HepG2 (cell line): ENCODE results near the gene IFNA8. TPM values are rescaled to one million over a fixed set of nuclear protein-coding genes. Genes with fewer than 3 reads are reported as not detected.

Experiments
- ATAC-seq: fragments of 200-7000 bp; cut with Tn5 transposase; 3 replicates; pipeline ENCODE4 v1.9.1; 2020; ENCODE audit warnings: mild to moderate bottlenecking, moderate library complexity
- BruUV-seq: library from RNA; stranded (reverse); fragments of 400-500 nt; replicated peaks from 2 replicates; lab custom pipeline; 2021; lab: Mats Ljungman, UMichigan
- CTCF ChIA-PET: fragments of 300-600 bp; formaldehyde crosslinking; extraction: SDS; loops from one replicate; lab custom pipeline; 2021; ENCODE audit warnings: low total read pairs, inconsistent platforms, low intra/inter-chr PET ratio; lab: Yijun Ruan, JAX
- POLR2A ChIA-PET: fragments of 350-600 bp; sonication (Branson Sonifier 250); formaldehyde crosslinking; loops from one replicate; lab custom pipeline; 2020; ENCODE audit warnings: antibody characterized with exemption, inconsistent platforms; lab: Yijun Ruan, JAX
- DNase-seq: peaks from one replicate; pipeline ENCODE4 v3.0.0-alpha.2; 2015; ENCODE audit warnings: low spot score
- FAIRE-seq: peaks from 3 replicates; lab custom pipeline; 2011; peaks lifted over from hg19 to GRCh38; lab: Jason Lieb, UNC
- H2AFZ ChIP-seq: one replicate; pipeline ENCODE4 v1.6.1; 2011; ENCODE audit warnings: low read length, inconsistent platforms
- H3K27ac ChIP-seq: fragments of 300-600 bp; 3 replicates; pipeline ENCODE4 v1.8.0; 2011; ENCODE audit warnings: mixed run types, mild to moderate bottlenecking, mixed read lengths, low read length, inconsistent platforms; ENCODE audit not compliant: insufficient read depth; ENCODE audit errors: extremely low read length
- H3K27me3 ChIP-seq, 2 experiments: fragments of 200-600 bp in 1 of 2; 2 replicates in 1 of 2; 3 replicates in 1 of 2; pipeline versions ENCODE4 v1.6.0 to v1.8.0; 2011; ENCODE audit warnings: low read length in 2 of 2, mild to moderate bottlenecking in 2 of 2, moderate library complexity in 2 of 2, inconsistent platforms in 1 of 2; ENCODE audit not compliant: insufficient read depth in 2 of 2, control insufficient read depth in 1 of 2
- H3K36me3 ChIP-seq, 2 experiments: fragments of 200-600 bp in 1 of 2; replicated peaks in 1 of 2; 2 replicates in 1 of 2; 3 replicates in 1 of 2; pipeline versions ENCODE4 v1.5.1 to v1.8.0; 2011; ENCODE audit warnings: low read length in 2 of 2, inconsistent platforms in 1 of 2; ENCODE audit not compliant: insufficient read depth in 2 of 2, control insufficient read depth in 1 of 2
- H3K4me1 ChIP-seq: 2 replicates; pipeline ENCODE4 v1.5.1; 2012; ENCODE audit warnings: low read length, inconsistent platforms; ENCODE audit not compliant: insufficient read depth
- H3K4me2 ChIP-seq: 2 replicates; pipeline ENCODE4 v1.6.0; 2011; ENCODE audit warnings: low read depth, low read length, inconsistent platforms
- H3K4me3 ChIP-seq, 3 experiments: fragments of 200-600 bp in 1 of 3; sonication (generic), shearing (Covaris generic) in 1 of 3; replicated peaks in 1 of 3; 2 replicates each; pipeline ENCODE4 v1.5.1; 2011 to 2016; ENCODE audit warnings: low read length in 3 of 3, inconsistent platforms in 2 of 3, low read depth in 2 of 3, mild to moderate bottlenecking in 2 of 3, control low read depth in 1 of 3, mixed read lengths in 1 of 3; ENCODE audit not compliant: insufficient read depth in 1 of 3
- H3K79me2 ChIP-seq: one replicate; pipeline ENCODE4 v1.6.1; 2011; ENCODE audit warnings: low read length, inconsistent platforms; ENCODE audit not compliant: insufficient read depth
- H3K9ac ChIP-seq: 2 replicates; pipeline ENCODE4 v1.6.0; 2011; ENCODE audit warnings: mild to moderate bottlenecking, low read depth, low read length, inconsistent platforms; ENCODE audit not compliant: insufficient read depth
- H3K9me3 ChIP-seq: 2 replicates; pipeline ENCODE4 v1.5.1; 2012; ENCODE audit warnings: mild to moderate bottlenecking, low read length
- H4K20me1 ChIP-seq: 2 replicates; pipeline ENCODE4 v1.6.0; 2011; ENCODE audit warnings: inconsistent platforms, mild to moderate bottlenecking, low read length, moderate library complexity; ENCODE audit not compliant: insufficient read depth
- HOXA3 ChIP-seq: sonication (generic); formaldehyde crosslinking; IDR thresholded peaks from 2 replicates; pipeline ENCODE4 v1.5.0; 2020; ENCODE audit warnings: missing genetic modification reagents
- JUND ChIP-seq: sonication (generic); formaldehyde crosslinking; IDR thresholded peaks from 2 replicates; pipeline ENCODE4 v1.8.0; 2022; ENCODE audit warnings: mild to moderate bottlenecking, missing genetic modification reagents
- MIER2 ChIP-seq: IDR thresholded peaks from 2 replicates; pipeline ENCODE4 v1.6.1; 2016; ENCODE audit warnings: missing biosample characterization, missing genetic modification reagents
- NFIC ChIP-seq: IDR thresholded peaks from 2 replicates; pipeline ENCODE4 v1.6.1; 2012; ENCODE audit warnings: mild to moderate bottlenecking, low read length, inconsistent platforms
- SOX5 ChIP-seq: IDR thresholded peaks from 2 replicates; pipeline ENCODE4 v1.6.1; 2016; ENCODE audit warnings: borderline replicate concordance
- STAG1 ChIP-seq: sonication (generic); formaldehyde crosslinking; IDR thresholded peaks from 2 replicates; pipeline ENCODE4 v1.4.0; 2020; ENCODE audit warnings: missing genetic modification reagents
- THAP9 ChIP-seq: sonication (generic); formaldehyde crosslinking; IDR thresholded peaks from 2 replicates; pipeline ENCODE4; 2020; ENCODE audit warnings: missing genetic modification reagents, mild to moderate bottlenecking, borderline replicate concordance
- ZBTB43 ChIP-seq: sonication (generic); formaldehyde crosslinking; conservative IDR thresholded peaks from 2 replicates; pipeline ENCODE4 v1.4.0; 2020; ENCODE audit warnings: missing genetic modification reagents
- ZNF235 ChIP-seq: sonication (generic); formaldehyde crosslinking; IDR thresholded peaks from 2 replicates; pipeline ENCODE4 v1.8.1; 2023; ENCODE audit warnings: mild to moderate bottlenecking, missing genetic modification reagents, borderline replicate concordance
- ZNF333 ChIP-seq: sonication (generic); formaldehyde crosslinking; IDR thresholded peaks from 2 replicates; pipeline ENCODE4 v1.4.0; 2020; ENCODE audit warnings: mild to moderate bottlenecking, missing genetic modification reagents, borderline replicate concordance
- ZNF724P ChIP-seq: sonication (generic); formaldehyde crosslinking; IDR thresholded peaks from 2 replicates; pipeline ENCODE4 v1.8.0; 2022; ENCODE audit warnings: missing genetic modification reagents, borderline replicate concordance
- WGBS: methylation state at CpG from one replicate; pipeline ENCODE4 v1.1.6; 2017; ENCODE audit warnings: low lambda C conversion rate; 5-methylcytosine and 5-hydroxymethylcytosine counted together
- in situ Hi-C: cut with HindIII; loops from 2 replicates; pipeline ENCODE4 v1.10.0; 2017; ENCODE audit warnings: low pct_unique_long_range_greater_than_20kb; ENCODE audit not compliant: extremely low pct_ligation_motif_present
- intact Hi-C: fragments of 100-400 bp; cut with micrococcal nuclease; formaldehyde crosslinking; loops from one replicate; pipeline ENCODE4 v1.10.0; 2022; ENCODE audit not compliant: unreplicated experiment
- polyA plus RNA-seq, 8 experiments: library from polyadenylated mRNA; depleted of rRNA in 3 of 8; stranded (reverse) in 7 of 8; unstranded in 1 of 8; fragments of >200 nt; fragmentation: Illumina TruSeq in 4 of 8; extraction: Trizol in 4 of 8; gene quantifications; 2 replicates each; pipeline versions ENCODE4 v1.2.1 to v1.2.3, GENCODE V29; 2011 to 2016; ENCODE audit warnings: low read depth in 4 of 8, missing spikeins in 1 of 8, mixed read lengths in 1 of 8; ENCODE audit not compliant: insufficient read depth in 1 of 8
- total RNA-seq, 5 experiments: library from RNA; depleted of rRNA; stranded (reverse); fragments of >200 nt; fragmentation: Illumina TruSeq; extraction: Trizol; gene quantifications; 2 replicates each; pipeline ENCODE4 v1.2.3, GENCODE V29; 2016; ENCODE audit warnings: low read depth in 1 of 5
- TF ChIP-seq, protein P1 (sequence below): sonication (generic); formaldehyde crosslinking; IDR thresholded peaks from 2 replicates; pipeline ENCODE4 v1.5.0; 2020; ENCODE audit warnings: mild to moderate bottlenecking, missing genetic modification reagents, moderate library complexity

The IFNA8 gene
- total and polyA plus RNA-seq, 2 of the 13 experiments (the other 11 are each of a cell fraction or from before 2014, with no cell fraction given): not detected

DNA sequence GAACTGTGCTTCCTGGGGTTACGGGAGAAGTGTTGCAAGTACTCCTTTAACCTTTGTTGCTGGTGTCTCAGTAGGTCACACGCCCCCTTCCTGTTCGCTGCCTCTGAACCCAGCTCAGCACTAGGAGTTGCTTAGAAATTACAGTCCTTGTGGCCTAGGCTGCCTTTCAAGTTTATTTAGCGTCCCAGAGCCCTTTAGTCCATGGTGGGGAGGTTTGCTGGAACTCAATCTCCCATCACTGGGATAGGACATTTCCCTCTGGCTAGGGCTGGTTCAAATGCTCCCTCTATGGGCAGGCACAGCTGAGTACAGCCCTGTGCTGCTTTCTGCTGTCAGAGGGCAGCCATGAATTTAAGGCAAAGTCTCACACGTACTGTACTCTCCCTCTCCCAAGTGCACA, 4.7 kb downstream of the IFNA8 start:
- Histone ChIP-seq H3K27ac (no peak overlapping the region), H3K4me1 (no peaks in the 10 kb centered on the region), H3K4me3 (no peak overlapping the region), H3K36me3 (no peaks in the 10 kb centered on the region), H3K9ac (no peak overlapping the region), H3K4me2 (no peak overlapping the region), H3K9me3 (no peaks in the 10 kb centered on the region), H3K27me3 (no peaks in the 10 kb centered on the region), H2AFZ (no peak overlapping the region), H4K20me1 (no peaks in the 10 kb centered on the region), H3K79me2 (no peaks in the 10 kb centered on the region)
- peak; percentile 89 for ATAC-seq
- CTCF ChIA-PET: no interaction called here
- no peak for DNase-seq
- BruUV-seq: no TSS peak
- peak; percentile 18; the same call in 1 of the 2 replicates for TF ChIP-seq STAG1 (CRISPR knock-in tag)
- no peak for TF ChIP-seq MIER2 (CRISPR knock-in tag)
- TF ChIP-seq ZNF724P: no peak
- TF ChIP-seq, protein P1, sequence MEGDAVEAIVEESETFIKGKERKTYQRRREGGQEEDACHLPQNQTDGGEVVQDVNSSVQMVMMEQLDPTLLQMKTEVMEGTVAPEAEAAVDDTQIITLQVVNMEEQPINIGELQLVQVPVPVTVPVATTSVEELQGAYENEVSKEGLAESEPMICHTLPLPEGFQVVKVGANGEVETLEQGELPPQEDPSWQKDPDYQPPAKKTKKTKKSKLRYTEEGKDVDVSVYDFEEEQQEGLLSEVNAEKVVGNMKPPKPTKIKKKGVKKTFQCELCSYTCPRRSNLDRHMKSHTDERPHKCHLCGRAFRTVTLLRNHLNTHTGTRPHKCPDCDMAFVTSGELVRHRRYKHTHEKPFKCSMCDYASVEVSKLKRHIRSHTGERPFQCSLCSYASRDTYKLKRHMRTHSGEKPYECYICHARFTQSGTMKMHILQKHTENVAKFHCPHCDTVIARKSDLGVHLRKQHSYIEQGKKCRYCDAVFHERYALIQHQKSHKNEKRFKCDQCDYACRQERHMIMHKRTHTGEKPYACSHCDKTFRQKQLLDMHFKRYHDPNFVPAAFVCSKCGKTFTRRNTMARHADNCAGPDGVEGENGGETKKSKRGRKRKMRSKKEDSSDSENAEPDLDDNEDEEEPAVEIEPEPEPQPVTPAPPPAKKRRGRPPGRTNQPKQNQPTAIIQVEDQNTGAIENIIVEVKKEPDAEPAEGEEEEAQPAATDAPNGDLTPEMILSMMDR (CRISPR knock-in tag): peak; percentile 34; the same call in 1 of the 2 replicates
- POLR2A ChIA-PET: no interaction called here
- in situ Hi-C loops: no loop called here
- WGBS: 4% methylated on average over 5 of the region's 5 CpGs
- intact Hi-C loops: no loop called here
- FAIRE-seq: no peak

DNA sequence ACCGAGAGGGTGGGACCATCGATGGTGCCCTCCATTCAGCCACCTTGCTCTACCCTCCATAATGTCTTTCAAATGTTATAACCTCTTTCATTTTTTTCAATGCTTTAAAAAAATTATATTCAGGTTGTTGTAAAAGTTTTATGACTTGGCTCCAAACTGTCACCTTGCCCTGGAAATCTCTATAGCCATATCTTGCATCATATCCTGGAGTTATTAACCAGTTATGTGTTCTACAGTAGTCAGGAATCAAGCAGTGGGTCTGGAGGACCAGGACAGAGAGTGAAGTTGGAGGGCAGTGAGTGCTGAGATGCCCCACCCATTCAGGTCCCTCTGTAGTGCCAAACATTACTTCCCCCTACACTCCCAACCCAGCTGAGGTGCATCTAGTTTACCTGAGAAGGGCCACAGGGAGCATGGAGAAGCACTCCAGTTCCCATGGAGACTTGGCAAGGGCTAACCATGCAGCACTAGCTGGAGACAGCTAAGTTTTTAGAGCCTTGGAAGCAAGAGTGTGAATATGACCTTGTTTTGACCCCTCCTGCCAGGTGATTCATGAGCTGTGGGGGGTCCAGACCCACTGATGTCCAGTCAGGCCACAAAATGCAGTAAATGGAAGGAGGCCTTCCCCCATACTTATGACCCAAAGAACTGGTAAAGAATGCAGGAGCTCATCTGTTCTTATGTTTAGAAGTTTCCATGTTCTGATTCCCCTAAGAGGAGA, 5.5 kb downstream of the IFNA8 start:
- Histone ChIP-seq H3K4me2 (no peak overlapping the region), H3K9me3 (no peaks in the 10 kb centered on the region), H3K4me3 (no peak overlapping the region), H2AFZ (no peak overlapping the region), H4K20me1 (no peaks in the 10 kb centered on the region), H3K4me1 (no peaks in the 10 kb centered on the region), H3K36me3 (no peaks in the 10 kb centered on the region), H3K27me3 (no peaks in the 10 kb centered on the region), H3K9ac (no peak overlapping the region), H3K27ac (no peak overlapping the region), H3K79me2 (no peaks in the 10 kb centered on the region)
- ATAC-seq (no peak), DNase-seq (no peak), FAIRE-seq (no peak)
- BruUV-seq: no TSS peak
- intact Hi-C loops (no loop called here), in situ Hi-C loops (no loop called here)
- WGBS: 0% methylated on average over 2 of the region's 2 CpGs
- ChIA-PET CTCF (no interaction called here), POLR2A (no interaction called here)
- TF ChIP-seq JUND (CRISPR knock-in tag): no peak
- no peak for TF ChIP-seq HOXA3 (CRISPR knock-in tag)
- TF ChIP-seq ZNF235 (CRISPR knock-in tag): no peak
- no peak for TF ChIP-seq SOX5 (CRISPR knock-in tag)
- no peak for TF ChIP-seq NFIC
- TF ChIP-seq THAP9: no peak
- TF ChIP-seq ZNF333 (CRISPR knock-in tag): no peak
- TF ChIP-seq ZBTB43 (CRISPR knock-in tag): no peak
